Thyroid gland (tissue), 4 donors: Measurements from ENCODE around the gene FMN2.

Source experiments
- CTCF ChIP-seq, 6 experiments: fragments of 200-600 bp in 3 of 6; fragments of 450-650 bp in 3 of 6; sonication (generic) in 3 of 6; IDR thresholded peaks; one replicate each; pipeline ENCODE4 v1.5.1; 2016 to 2019; ENCODE audit warnings: antibody characterized with exemption in 6 of 6, mild to moderate bottlenecking in 2 of 6, inconsistent platforms in 1 of 6, moderate library complexity in 1 of 6
- POLR2A ChIP-seq, 2 donors: fragments of 450-650 bp; IDR thresholded peaks; one replicate each; pipeline ENCODE4 v1.6.1; 2017; ENCODE audit warnings: antibody characterized with exemption in 2 of 2, mild to moderate bottlenecking in 2 of 2, moderate library complexity in 1 of 2

GRCh38 chr1:240496356-240496755 lies 404.7 kb downstream of the FMN2 start:
- no peak for TF ChIP-seq CTCF (IDR thresholded peaks at IDR 0.05)
- TF ChIP-seq POLR2A (IDR thresholded peaks at IDR 0.05) = no peak
